Activated naive CD4-positive, alpha-beta T cell treated with Interleukin-2 at 50 U/mL for 16 hours (primary cell): Measurements from ENCODE around the gene CNGA3.
"Not testable (repeated sequence)": the region's sequence is repeated elsewhere in the genome, so short reads cannot be mapped to it uniquely, and the experiment has no call there.

Source experiments
- DNase-seq: peaks from one replicate; pipeline ENCODE4 v3.0.0-alpha.2; 2020

Gene CNGA3

GRCh38 chr2:98405301-98405700 is 59.0 kb downstream of the CNGA3 start:
- no peak for DNase-seq

- no peak for DNase-seq
Observed at GRCh38 chr2:98408155-98408554, 61.9 kb downstream of the CNGA3 start.

GRCh38 chr2:98412751-98413458 is 66.6 kb downstream of the CNGA3 start:
- DNase-seq = peak; percentile 44

GRCh38 chr2:98414246-98414645 is 68.0 kb downstream of the CNGA3 start:
- DNase-seq = not testable (repeated sequence)

- DNase-seq = not testable (repeated sequence)
Observed at GRCh38 chr2:98415719-98416248, 69.5 kb downstream of the CNGA3 start.

GRCh38 chr2:98416383-98417159 is 70.3 kb downstream of the CNGA3 start:
- DNase-seq = no peak

GRCh38 chr2:98419544-98419943 is 73.3 kb downstream of the CNGA3 start:
- DNase-seq = no peak

GRCh38 chr2:98419977-98420725 is 73.9 kb downstream of the CNGA3 start:
- DNase-seq = no peak

GRCh38 chr2:98422449-98422848 is 76.2 kb downstream of the CNGA3 start:
- no peak for DNase-seq

- DNase-seq = no peak
Observed at GRCh38 chr2:98426771-98427170, 80.5 kb downstream of the CNGA3 start.

- DNase-seq = no peak
Observed at GRCh38 chr2:98432145-98432544, 85.9 kb downstream of the CNGA3 start.

- DNase-seq = no peak
Observed at GRCh38 chr2:98433363-98433964, 87.2 kb downstream of the CNGA3 start.

GRCh38 chr2:98434492-98434891 is 88.2 kb downstream of the CNGA3 start:
- DNase-seq = no peak

- DNase-seq = not testable (repeated sequence)
Observed at GRCh38 chr2:98435670-98436069, 89.4 kb downstream of the CNGA3 start.

- no peak for DNase-seq
Observed at GRCh38 chr2:98436734-98437133, 90.5 kb downstream of the CNGA3 start.

- DNase-seq = no peak
Observed at GRCh38 chr2:98438190-98439133, 92.2 kb downstream of the CNGA3 start.

- DNase-seq = no peak
Observed at GRCh38 chr2:98441706-98442450, 95.6 kb downstream of the CNGA3 start.

GRCh38 chr2:98442488-98442887 is 96.2 kb downstream of the CNGA3 start:
- no peak for DNase-seq

GRCh38 chr2:98444436-98445176 is 98.3 kb downstream of the CNGA3 start, which contains the start of gene INPP4A:
TSS of gene INPP4A (plus strand) at chr2:98444858. CDS start at chr2:98520049, 75,191 bp downstream.
- DNase-seq = peak; percentile 81

- DNase-seq = no peak
Observed at GRCh38 chr2:98445177-98445682, 99.0 kb downstream of the CNGA3 start.
